Immature natural killer cell (primary cell): Measurements from ENCODE around the gene DRD1. TPM values are rescaled to one million over a fixed set of nuclear protein-coding genes. Genes with fewer than 3 reads are reported as not detected.
"Not testable (repeated sequence)": the region's sequence is repeated elsewhere in the genome, so short reads cannot be mapped to it uniquely, and the experiment has no call there.

ENCODE experiments used
- DNase-seq, 3 donors: peaks; one replicate each; pipeline ENCODE4 v3.0.0; 2022; ENCODE audit warnings: mixed read lengths in 1 of 3
- H3K27ac Mint-ChIP-seq, 6 donors: one replicate each; pipeline ENCODE4 v1.8.0; 2020; ENCODE audit warnings: mixed read lengths in 6 of 6, mild to moderate bottlenecking in 5 of 6, inconsistent platforms in 4 of 6, moderate library complexity in 3 of 6
- H3K27me3 Mint-ChIP-seq, 3 donors: one replicate each; pipeline ENCODE4 v1.8.0; 2020 to 2021; ENCODE audit warnings: low read depth in 3 of 3, mild to moderate bottlenecking in 3 of 3, mixed read lengths in 3 of 3, moderate library complexity in 3 of 3, inconsistent platforms in 1 of 3
- H3K36me3 Mint-ChIP-seq, 3 donors: one replicate each; pipeline ENCODE4 v1.8.0; 2020; ENCODE audit warnings: mixed read lengths in 3 of 3, inconsistent platforms in 2 of 3, mild to moderate bottlenecking in 2 of 3
- H3K4me1 Mint-ChIP-seq, 2 donors: one replicate each; pipeline ENCODE4 v1.8.0; 2020; ENCODE audit warnings: inconsistent platforms in 2 of 2, mild to moderate bottlenecking in 2 of 2, mixed read lengths in 2 of 2, moderate library complexity in 1 of 2
- H3K4me3 Mint-ChIP-seq, 5 donors: one replicate each; pipeline ENCODE4 v1.8.0; 2020; ENCODE audit warnings: mild to moderate bottlenecking in 5 of 5, mixed read lengths in 5 of 5, inconsistent platforms in 3 of 5, moderate library complexity in 3 of 5
- H3K9me3 Mint-ChIP-seq, 6 donors: one replicate each; pipeline ENCODE4 v1.8.0; 2020; ENCODE audit warnings: mild to moderate bottlenecking in 6 of 6, mixed read lengths in 6 of 6, inconsistent platforms in 4 of 6, moderate library complexity in 3 of 6
- polyA plus RNA-seq, 3 donors: library from polyadenylated mRNA; unstranded; fragments of 300-500 nt; fragmentation: Illumina TruSeq; gene quantifications; one replicate each; pipeline ENCODE4 v1.2.3, GENCODE V29; 2021

The DRD1 gene
- polyA plus RNA-seq, 3 donors from 2014 or later: not detected

DNA sequence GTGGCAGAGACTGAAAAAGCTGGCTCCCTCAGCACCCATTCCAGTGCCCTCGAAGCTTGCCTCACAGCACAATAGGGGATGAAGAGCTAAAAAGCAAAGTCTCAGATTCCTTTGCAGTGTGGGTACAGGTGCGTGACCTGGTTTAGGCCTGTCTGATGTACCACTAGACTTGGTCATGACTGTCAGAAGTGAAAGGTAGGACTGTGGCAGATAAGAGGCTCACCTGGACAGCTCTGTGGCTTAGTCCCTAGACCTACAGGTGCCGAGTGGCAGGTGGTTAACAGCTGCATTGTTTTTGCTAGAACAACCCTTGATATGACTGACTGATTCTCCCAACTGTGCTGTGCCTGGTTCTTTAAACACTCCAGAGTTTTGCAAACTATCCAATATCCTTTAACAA, 19.7 kb upstream of the DRD1 start:
- Mint-ChIP-seq H3K27ac (no peak overlapping the region), H3K4me1 (peaks cover 7% of the 10 kb centered on the region in 2 donors), H3K9me3 (no peaks in the 10 kb centered on the region), H3K27me3 (peaks cover 2 to 5% (median 3%) of the 10 kb centered on the region in 3 donors), H3K36me3 (no peaks in the 10 kb centered on the region), H3K4me3 (no peak overlapping the region)
- DNase-seq: no peak

- Mint-ChIP-seq H3K9me3 (no peaks in the 10 kb centered on the region), H3K4me1 (peaks cover 7% of the 10 kb centered on the region in 2 donors), H3K36me3 (no peaks in the 10 kb centered on the region), H3K4me3 (no peak overlapping the region), H3K27ac (no peak overlapping the region), H3K27me3 (peaks cover 2 to 12% (median 2%) of the 10 kb centered on the region in 3 donors)
- no peak for DNase-seq
Measured at GRCh38 chr5:175461370-175461769, 17.4 kb upstream of the DRD1 start.

DNA sequence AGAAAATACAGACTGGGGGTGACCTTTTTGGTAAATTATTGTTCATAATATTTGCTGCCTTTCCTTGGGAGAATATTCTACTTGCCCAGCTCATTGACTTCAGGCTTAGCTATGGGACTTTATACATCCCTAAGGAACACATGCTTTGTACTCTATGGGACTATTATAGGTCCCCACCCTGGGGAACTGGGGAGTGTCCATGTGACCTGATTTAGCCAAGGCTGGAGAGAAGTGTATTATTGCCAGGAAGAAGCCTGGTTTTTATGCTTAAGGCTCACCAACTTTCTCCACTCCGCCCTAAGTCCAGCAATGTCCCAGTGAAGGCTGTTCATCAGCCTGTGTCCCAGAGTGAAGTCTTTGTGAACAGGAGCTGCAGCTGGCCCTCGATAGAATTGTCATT, 16.6 kb upstream of the DRD1 start:
- Mint-ChIP-seq H3K9me3 (no peaks in the 10 kb centered on the region), H3K27ac (no peak overlapping the region), H3K4me1 (peaks cover 7% of the 10 kb centered on the region in 2 donors), H3K36me3 (no peaks in the 10 kb centered on the region), H3K27me3 (peaks cover 0 to 13% (median 2%) of the 10 kb centered on the region in 3 donors), H3K4me3 (no peak overlapping the region)
- no peak for DNase-seq

DNA sequence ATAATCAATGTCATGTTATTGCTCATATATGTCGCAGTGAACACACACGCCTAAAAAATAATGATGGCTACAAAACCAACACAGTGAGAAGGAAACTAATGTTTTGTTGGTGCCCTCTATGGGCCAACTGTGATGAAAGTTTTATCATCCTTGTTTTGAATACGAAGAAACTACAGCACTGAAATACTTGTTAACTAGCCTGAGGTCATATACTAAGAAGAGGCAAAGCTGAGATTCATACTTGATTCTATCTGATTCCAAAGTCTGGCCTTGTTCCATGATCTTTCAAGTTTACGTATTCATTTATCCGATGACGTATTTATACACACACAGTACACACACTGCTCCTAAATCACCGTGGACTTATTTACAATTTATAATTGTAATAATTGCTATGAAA, 16.1 kb upstream of the DRD1 start:
- Mint-ChIP-seq H3K27ac (no peak overlapping the region), H3K4me1 (peaks cover 6 to 7% of the 10 kb centered on the region in 2 donors), H3K27me3 (peaks cover 0 to 11% (median 2%) of the 10 kb centered on the region in 3 donors), H3K4me3 (no peak overlapping the region), H3K9me3 (no peaks in the 10 kb centered on the region), H3K36me3 (no peaks in the 10 kb centered on the region)
- no peak for DNase-seq

GRCh38 chr5:175457466-175457865, 13.5 kb upstream of the DRD1 start:
- DNase-seq: no peak
- H3K27ac Mint-ChIP-seq: no peak overlapping the region
- H3K36me3 Mint-ChIP-seq: no peaks in the 10 kb centered on the region
- H3K9me3 Mint-ChIP-seq: no peaks in the 10 kb centered on the region
- no peaks in the 10 kb centered on the region for H3K4me1 Mint-ChIP-seq
- H3K27me3 Mint-ChIP-seq: peaks cover 3 to 19% (median 6%) of the 10 kb centered on the region in 3 donors
- H3K4me3 Mint-ChIP-seq: no peak overlapping the region

DNA sequence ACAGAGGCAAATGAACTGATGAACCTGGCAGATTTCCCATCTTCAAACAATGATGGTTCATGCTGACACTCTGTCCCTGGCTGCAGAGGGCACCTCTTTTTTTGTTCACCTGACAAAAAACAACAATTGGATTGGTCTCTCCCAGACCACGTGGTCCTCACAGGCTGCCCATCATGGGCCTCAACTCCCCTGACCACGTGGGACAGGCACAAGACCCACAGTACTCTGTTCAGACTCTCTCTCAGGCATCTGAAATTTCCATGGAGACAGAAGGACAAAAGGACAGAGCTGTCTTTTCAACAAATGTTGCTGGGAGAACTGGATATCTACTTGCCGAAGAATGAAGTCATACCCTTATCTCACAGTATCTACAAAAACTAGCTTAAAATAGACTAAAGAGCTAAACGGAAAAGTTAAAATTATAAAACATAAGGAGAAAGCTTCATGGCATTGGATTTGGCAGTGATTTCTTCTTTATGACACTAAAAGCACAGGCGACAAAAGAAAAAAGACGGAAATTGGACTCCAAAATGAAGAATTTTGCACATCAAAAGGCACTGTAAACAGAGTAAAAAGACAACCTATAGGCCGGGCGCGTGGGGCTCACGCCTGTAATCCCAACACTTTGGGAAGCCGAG, 12.2 kb upstream of the DRD1 start:
- H3K27ac Mint-ChIP-seq: no peak overlapping the region
- peaks cover 3 to 20% (median 8%) of the 10 kb centered on the region in 3 donors for H3K27me3 Mint-ChIP-seq
- no peaks in the 10 kb centered on the region for H3K4me1 Mint-ChIP-seq
- no peaks in the 10 kb centered on the region for H3K36me3 Mint-ChIP-seq
- no peak for DNase-seq
- H3K4me3 Mint-ChIP-seq: no peak overlapping the region
- no peaks in the 10 kb centered on the region for H3K9me3 Mint-ChIP-seq

- not testable (repeated sequence) for H3K9me3 Mint-ChIP-seq, H3K4me3 Mint-ChIP-seq, H3K4me1 Mint-ChIP-seq, DNase-seq, H3K36me3 Mint-ChIP-seq, H3K27ac Mint-ChIP-seq
- peaks cover 5 to 29% (median 8%) of the 10 kb centered on the region in 3 donors for H3K27me3 Mint-ChIP-seq
Measured at GRCh38 chr5:175454338-175454737, 10.4 kb upstream of the DRD1 start.

DNA sequence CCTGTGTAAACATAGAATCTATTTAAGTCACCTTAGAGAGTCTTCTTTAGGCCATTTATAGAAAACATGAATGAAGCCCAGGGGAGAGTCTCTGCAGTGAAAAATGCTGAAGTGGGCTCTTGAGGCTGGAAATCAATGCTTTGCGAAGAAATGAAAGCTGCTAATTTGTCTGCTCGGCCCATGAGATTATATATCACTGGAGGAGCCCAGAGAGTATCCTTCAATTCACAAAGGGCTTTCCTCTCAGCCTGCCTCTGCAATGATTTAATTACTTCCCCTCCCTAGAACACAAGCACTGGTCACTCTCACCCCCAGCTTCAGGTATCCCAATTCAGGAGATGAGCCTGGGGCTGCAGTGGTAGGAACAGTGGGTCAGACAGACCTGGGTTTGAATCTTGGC, 8.2 kb upstream of the DRD1 start:
- Mint-ChIP-seq H3K9me3 (no peaks in the 10 kb centered on the region), H3K27ac (no peak overlapping the region), H3K4me3 (no peak overlapping the region), H3K36me3 (no peaks in the 10 kb centered on the region), H3K4me1 (no peaks in the 10 kb centered on the region), H3K27me3 (peaks cover 7 to 28% (median 11%) of the 10 kb centered on the region in 3 donors)
- DNase-seq: no peak

DNA sequence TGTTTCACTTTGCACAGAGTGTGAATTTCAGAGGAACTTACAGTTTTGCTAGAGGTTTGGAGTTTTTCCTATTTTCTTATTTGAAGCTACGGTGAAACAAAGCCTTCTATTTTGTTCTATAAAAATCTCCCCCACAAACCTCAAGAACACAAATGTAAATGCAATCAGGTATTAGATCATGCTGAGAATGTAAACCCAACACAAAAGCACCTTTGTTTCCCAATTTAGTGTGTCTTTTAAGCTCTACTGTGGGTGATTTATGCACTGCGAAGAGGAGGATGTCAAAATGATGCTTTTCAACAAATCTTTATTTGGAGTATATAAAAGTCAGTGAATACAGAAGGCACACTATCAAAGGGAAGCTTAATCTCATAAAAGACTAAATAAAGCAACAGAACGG, 4.3 kb upstream of the DRD1 start:
- Mint-ChIP-seq H3K27me3 (peaks cover 7 to 23% (median 17%) of the 10 kb centered on the region in 3 donors), H3K4me1 (peaks cover 0 to 5% of the 10 kb centered on the region in 2 donors), H3K4me3 (no peak overlapping the region), H3K9me3 (no peaks in the 10 kb centered on the region), H3K36me3 (no peaks in the 10 kb centered on the region), H3K27ac (no peak overlapping the region)
- no peak for DNase-seq

DNA sequence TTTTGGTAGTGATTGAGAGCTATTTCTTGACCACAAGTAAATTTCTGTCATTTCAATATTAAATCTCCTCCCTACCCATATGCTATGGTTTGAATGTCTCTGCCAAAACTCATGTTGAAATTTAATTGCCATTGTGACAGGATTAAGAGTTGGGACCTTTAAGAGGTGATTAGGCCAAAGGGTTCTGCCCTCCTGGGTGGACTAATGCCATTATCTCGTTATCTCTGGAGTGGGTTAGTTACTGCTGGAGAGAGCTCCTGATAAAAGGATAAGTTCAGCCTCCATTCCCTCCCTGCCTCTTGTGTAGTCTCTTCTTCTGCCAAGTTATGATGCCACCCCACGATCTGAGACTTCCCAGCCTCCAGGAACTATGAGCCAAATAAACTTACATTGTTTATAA, 3.6 kb upstream of the DRD1 start:
- no peak overlapping the region for H3K27ac Mint-ChIP-seq
- no peak overlapping the region for H3K4me3 Mint-ChIP-seq
- peaks cover 8 to 19% (median 17%) of the 10 kb centered on the region in 3 donors for H3K27me3 Mint-ChIP-seq
- no peaks in the 10 kb centered on the region for H3K9me3 Mint-ChIP-seq
- H3K36me3 Mint-ChIP-seq: no peaks in the 10 kb centered on the region
- no peak for DNase-seq
- peaks cover 0 to 5% of the 10 kb centered on the region in 2 donors for H3K4me1 Mint-ChIP-seq

DNA sequence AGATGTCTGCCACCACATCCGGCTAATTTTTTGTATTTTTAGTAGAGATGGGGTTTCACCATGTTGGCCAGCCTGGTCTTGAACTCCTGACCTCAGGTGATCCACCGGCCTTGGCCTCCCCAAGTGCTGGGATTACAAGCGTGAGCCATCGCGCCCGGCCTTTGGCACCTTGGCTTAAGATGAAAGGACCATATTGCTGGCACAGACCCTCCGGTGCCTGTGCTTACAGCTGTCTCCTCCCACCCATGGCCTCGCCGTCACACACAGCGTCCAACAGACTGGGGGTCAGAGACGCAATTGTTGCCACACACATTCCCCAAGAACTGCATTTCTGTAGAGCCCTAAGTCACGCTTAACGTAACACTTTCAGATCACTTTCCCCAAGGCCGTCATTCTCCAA, 2.4 kb upstream of the DRD1 start:
- H3K27ac Mint-ChIP-seq, H3K36me3 Mint-ChIP-seq, H3K9me3 Mint-ChIP-seq, H3K4me3 Mint-ChIP-seq, H3K4me1 Mint-ChIP-seq, DNase-seq: not testable (repeated sequence)
- H3K27me3 Mint-ChIP-seq: peaks cover 8 to 27% (median 17%) of the 10 kb centered on the region in 3 donors

DNA sequence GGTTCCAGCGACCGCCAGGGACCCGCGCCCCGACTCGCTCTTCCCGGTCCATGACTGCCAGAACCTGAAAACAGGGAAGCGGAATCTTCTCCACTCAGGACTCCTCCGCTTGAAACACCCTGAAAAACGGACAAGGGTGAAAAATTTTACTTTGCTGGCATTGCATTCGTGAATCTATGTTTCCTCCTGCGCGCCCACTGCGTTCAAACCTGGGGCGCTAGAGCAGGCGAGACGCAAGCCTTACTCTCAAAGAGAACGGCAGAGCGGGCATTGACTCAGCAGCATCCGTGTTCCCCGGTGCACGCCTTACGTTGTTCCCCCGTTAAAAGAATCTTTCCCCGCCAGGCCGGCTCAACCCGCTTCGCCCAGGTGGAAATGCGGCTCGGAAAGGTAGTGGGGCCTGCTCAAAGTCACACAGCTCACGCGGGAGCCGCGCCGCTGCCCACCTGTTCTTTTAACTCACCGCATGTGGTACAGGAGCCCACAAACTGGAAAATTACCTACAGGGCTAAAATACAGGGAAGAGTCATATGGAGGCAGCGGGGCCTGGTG, 999 bp upstream of the DRD1 start:
- no peaks in the 10 kb centered on the region for H3K36me3 Mint-ChIP-seq
- H3K9me3 Mint-ChIP-seq: no peaks in the 10 kb centered on the region
- peaks cover 0 to 5% of the 10 kb centered on the region in 2 donors for H3K4me1 Mint-ChIP-seq
- H3K27me3 Mint-ChIP-seq: peaks cover 8 to 17% (median 14%) of the 10 kb centered on the region in 3 donors
- H3K4me3 Mint-ChIP-seq: peak overlapping the region in 2 of 5 donors; percentile 25 to 29
- no peak overlapping the region for H3K27ac Mint-ChIP-seq
- no peak for DNase-seq

DNA sequence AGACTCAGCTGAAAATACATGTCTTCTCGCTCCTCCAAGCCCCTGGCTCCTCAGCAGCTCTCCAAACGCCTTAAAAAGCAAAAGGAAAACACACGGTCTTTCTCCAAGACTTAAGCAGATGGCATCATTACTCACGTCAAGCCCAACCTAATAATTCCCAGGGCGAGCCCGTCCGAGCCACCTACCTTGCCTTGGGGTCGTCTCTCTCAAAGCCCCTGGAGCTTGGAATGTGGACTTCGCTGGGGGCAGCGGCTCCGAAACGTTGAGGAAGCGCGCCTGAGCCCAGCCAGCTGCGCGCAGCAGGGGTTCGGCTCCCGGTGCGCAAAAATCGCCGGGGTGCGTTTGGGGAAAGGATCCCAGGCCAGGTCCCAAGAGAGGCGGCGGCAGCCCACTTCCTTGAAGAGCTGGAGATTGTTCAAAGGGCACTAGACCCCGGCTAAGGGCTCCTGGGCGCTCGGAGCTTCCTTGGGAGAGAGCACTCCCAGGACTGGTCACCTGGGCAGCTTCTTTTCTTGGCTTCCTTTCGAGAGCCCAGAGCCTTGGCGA, 395 bp downstream of the DRD1 start:
- no peak for DNase-seq
- H3K4me3 Mint-ChIP-seq: no peak overlapping the region

GRCh38 chr5:175438234-175438857, 5.6 kb downstream of the DRD1 start:
- Mint-ChIP-seq H3K4me3 (no peak overlapping the region), H3K27me3 (peaks cover 4 to 9% (median 5%) of the 10 kb centered on the region in 3 donors), H3K36me3 (no peaks in the 10 kb centered on the region), H3K4me1 (no peaks in the 10 kb centered on the region), H3K9me3 (no peaks in the 10 kb centered on the region), H3K27ac (no peak overlapping the region)
- DNase-seq: no peak

More for the DNA sequence above, 395 bp downstream of the DRD1 start:
- no peaks in the 10 kb centered on the region for H3K36me3 Mint-ChIP-seq
- H3K9me3 Mint-ChIP-seq: no peaks in the 10 kb centered on the region
- peaks cover 9 to 14% (median 12%) of the 10 kb centered on the region in 3 donors for H3K27me3 Mint-ChIP-seq
- H3K27ac Mint-ChIP-seq: no peak overlapping the region
- H3K4me1 Mint-ChIP-seq: peaks cover 0 to 5% of the 10 kb centered on the region in 2 donors
